SJSA1 (cell line): ENCODE measurements around the gene UBE2G2. TPM values are rescaled to one million over a fixed set of nuclear protein-coding genes. Genes with fewer than 3 reads are reported as not detected.

Experiments used
- DNase-seq, 2 experiments: peaks; one replicate each; pipeline ENCODE4 v3.0.0-alpha.2; 2015 to 2020; ENCODE audit warnings: low spot score in 2 of 2, low read depth in 1 of 2
- H3K27ac ChIP-seq: fragments of 250-450 bp; sonication (Bioruptor Pico); 2 replicates; pipeline ENCODE4 v1.5.1; 2020; ENCODE audit warnings: mild to moderate bottlenecking, moderate library complexity
- H3K27me3 ChIP-seq: fragments of 250-450 bp; sonication (Bioruptor Pico); replicated peaks from 2 replicates; pipeline ENCODE4 v1.5.1; 2020; ENCODE audit warnings: mild to moderate bottlenecking, moderate library complexity
- H3K36me3 ChIP-seq: fragments of 250-450 bp; sonication (Bioruptor Pico); 2 replicates; pipeline ENCODE4 v1.5.1; 2020; ENCODE audit warnings: mild to moderate bottlenecking
- H3K4me1 ChIP-seq: fragments of 250-450 bp; sonication (Bioruptor Pico); replicated peaks from 2 replicates; pipeline ENCODE4 v1.6.1; 2021; ENCODE audit warnings: mild to moderate bottlenecking
- H3K4me3 ChIP-seq: fragments of 250-450 bp; sonication (Bioruptor Pico); 2 replicates; pipeline ENCODE4 v1.5.1; 2020; ENCODE audit warnings: mild to moderate bottlenecking
- H3K9me3 ChIP-seq: fragments of 250-450 bp; sonication (Bioruptor Pico); replicated peaks from 2 replicates; pipeline ENCODE4 v1.5.1; 2020; ENCODE audit warnings: mild to moderate bottlenecking
- total RNA-seq: library from RNA; depleted of rRNA; stranded (reverse); fragments of >200 nt; shearing (Covaris generic); gene quantifications from 2 replicates; pipeline ENCODE4 v1.2.3, GENCODE V29; 2014

UBE2G2 gene
- total RNA-seq, 1 experiment from 2014 or later: 74.7 TPM

GRCh38 chr21:44780137-44780502 is 21.5 kb downstream of the UBE2G2 start:
- Histone ChIP-seq H3K4me3 (no peak overlapping the region), H3K4me1 (no peaks in the 10 kb centered on the region), H3K9me3 (no peaks in the 10 kb centered on the region), H3K27me3 (no peaks in the 10 kb centered on the region), H3K27ac (no peak overlapping the region), H3K36me3 (peaks cover 64% of the 10 kb centered on the region)
- peak in 1 of 2 experiments; percentile 5 for DNase-seq

- Histone ChIP-seq H3K4me3 (no peak overlapping the region), H3K27ac (no peak overlapping the region), H3K36me3 (peaks cover 64% of the 10 kb centered on the region), H3K4me1 (no peaks in the 10 kb centered on the region), H3K9me3 (no peaks in the 10 kb centered on the region), H3K27me3 (no peaks in the 10 kb centered on the region)
- DNase-seq: no peak
These were observed 22.0 kb downstream of the UBE2G2 start for GRCh38 chr21:44779417-44780136.

GRCh38 chr21:44778983-44779382 is 22.6 kb downstream of the UBE2G2 start:
- no peak overlapping the region for H3K27ac ChIP-seq
- H3K27me3 ChIP-seq: no peaks in the 10 kb centered on the region
- no peaks in the 10 kb centered on the region for H3K9me3 ChIP-seq
- peaks cover 70% of the 10 kb centered on the region for H3K36me3 ChIP-seq
- DNase-seq: no peak
- H3K4me1 ChIP-seq: no peaks in the 10 kb centered on the region
- no peak overlapping the region for H3K4me3 ChIP-seq

DNA sequence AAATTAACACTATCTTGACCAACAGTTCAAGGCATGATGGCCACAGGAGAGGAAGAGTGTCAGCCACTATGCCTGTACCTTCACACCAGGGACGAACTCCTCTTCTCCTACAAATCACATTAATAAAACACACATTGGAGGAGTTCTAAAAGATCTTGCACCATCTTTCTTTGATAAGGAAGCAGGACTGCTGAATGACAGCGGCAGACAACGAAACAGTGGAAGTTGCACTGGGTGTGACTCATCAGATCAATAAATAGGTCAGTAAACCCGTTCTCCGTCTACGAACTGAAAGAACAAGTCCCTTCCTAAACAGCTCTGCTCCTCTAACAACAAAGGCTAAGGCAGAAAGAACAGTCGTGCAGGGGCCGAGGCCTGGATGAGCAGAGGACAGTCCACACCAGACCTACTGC is 23.1 kb downstream of the UBE2G2 start:
- H3K27ac ChIP-seq: no peak overlapping the region
- no peak overlapping the region for H3K4me3 ChIP-seq
- DNase-seq: no peak
- H3K36me3 ChIP-seq: peaks cover 72% of the 10 kb centered on the region
- H3K4me1 ChIP-seq: no peaks in the 10 kb centered on the region
- H3K27me3 ChIP-seq: no peaks in the 10 kb centered on the region
- H3K9me3 ChIP-seq: no peaks in the 10 kb centered on the region

DNA sequence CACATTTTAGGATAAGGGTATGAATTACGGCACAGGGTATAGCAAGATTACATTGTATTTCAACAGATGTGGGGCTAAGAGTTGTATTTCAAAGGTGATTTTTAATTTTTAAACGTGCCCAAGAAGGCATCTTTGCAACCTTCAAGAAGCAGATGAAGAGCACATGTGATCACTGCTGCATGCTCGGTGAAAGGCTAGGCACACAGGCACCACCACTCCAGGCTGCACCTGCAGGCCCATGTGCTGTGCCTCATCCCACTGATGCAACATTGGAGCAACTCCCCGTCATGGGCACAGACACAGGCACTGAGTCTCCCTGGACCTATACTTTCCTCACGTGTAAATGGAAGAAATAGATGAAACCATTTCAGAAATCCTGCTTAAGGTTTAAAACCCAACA is 23.5 kb downstream of the UBE2G2 start:
- Histone ChIP-seq H3K36me3 (peaks cover 72% of the 10 kb centered on the region), H3K4me3 (no peak overlapping the region), H3K9me3 (no peaks in the 10 kb centered on the region), H3K27ac (no peak overlapping the region), H3K27me3 (no peaks in the 10 kb centered on the region), H3K4me1 (no peaks in the 10 kb centered on the region)
- peak in 1 of 2 experiments; percentile 30 for DNase-seq

DNA sequence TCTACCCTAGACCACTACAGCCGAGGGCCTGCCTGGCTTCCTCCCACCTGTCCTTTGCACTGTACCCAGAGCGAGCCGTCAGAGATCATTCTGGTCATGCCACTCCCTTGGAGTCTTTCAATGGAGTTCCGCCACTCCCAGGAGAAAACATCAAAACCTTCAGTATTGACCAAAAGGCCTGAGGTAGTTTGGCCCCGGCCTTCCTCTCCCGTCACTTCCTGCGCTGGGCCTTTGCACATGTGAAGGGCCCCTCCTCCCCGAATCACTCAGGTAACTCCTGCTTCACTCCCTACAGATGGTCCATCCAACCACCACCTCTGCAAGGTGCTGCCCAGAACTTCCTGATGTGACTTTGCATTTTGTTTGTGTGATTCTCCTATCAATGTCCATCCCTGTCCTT is 26.6 kb downstream of the UBE2G2 start:
- Histone ChIP-seq H3K27ac (no peak overlapping the region), H3K4me3 (no peak overlapping the region), H3K9me3 (no peaks in the 10 kb centered on the region), H3K4me1 (no peaks in the 10 kb centered on the region), H3K27me3 (no peaks in the 10 kb centered on the region), H3K36me3 (peaks cover 81% of the 10 kb centered on the region)
- peak in 1 of 2 experiments; percentile 33 for DNase-seq

DNA sequence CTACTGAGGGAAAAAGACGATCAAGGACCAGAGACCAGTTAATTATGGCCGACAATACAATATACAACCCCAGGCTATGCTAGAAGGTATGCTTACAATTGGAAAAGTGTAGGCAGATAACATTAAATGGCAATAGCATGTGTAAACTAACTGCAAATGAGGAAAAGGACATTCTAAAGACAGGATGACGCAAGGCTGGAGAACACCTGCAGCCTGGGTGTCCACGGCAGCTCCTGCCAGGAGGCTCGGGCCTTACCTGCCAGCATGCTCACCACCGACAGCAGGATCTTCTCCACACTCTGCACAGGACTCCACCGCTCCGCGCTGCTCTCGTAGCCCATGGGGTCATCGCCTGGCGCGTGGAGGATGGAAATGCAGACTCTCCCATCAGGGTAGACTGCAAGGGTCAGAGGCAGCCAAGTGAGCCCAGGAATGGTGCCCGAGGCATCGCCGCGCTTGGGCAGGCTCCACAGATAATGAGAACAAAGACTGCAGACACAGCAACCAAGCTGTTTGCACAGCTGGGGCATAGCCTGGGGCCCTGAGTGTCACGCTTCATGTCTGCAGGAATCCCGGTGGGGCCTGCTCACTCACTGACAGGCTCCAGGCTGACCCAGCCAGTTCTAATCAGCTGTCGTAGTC is 28.2 kb downstream of the UBE2G2 start:
- peaks cover 80% of the 10 kb centered on the region for H3K36me3 ChIP-seq
- H3K27ac ChIP-seq: no peak overlapping the region
- no peaks in the 10 kb centered on the region for H3K4me1 ChIP-seq
- no peak overlapping the region for H3K4me3 ChIP-seq
- H3K9me3 ChIP-seq: no peaks in the 10 kb centered on the region
- no peaks in the 10 kb centered on the region for H3K27me3 ChIP-seq
- peak in 1 of 2 experiments; percentile 33 for DNase-seq

GRCh38 chr21:44771896-44772525 is 29.6 kb downstream of the UBE2G2 start:
- H3K9me3 ChIP-seq: no peaks in the 10 kb centered on the region
- no peak overlapping the region for H3K4me3 ChIP-seq
- H3K4me1 ChIP-seq: no peaks in the 10 kb centered on the region
- H3K27ac ChIP-seq: no peak overlapping the region
- DNase-seq: peak in 1 of 2 experiments; percentile 38
- no peaks in the 10 kb centered on the region for H3K27me3 ChIP-seq
- peaks cover 70% of the 10 kb centered on the region for H3K36me3 ChIP-seq

DNA sequence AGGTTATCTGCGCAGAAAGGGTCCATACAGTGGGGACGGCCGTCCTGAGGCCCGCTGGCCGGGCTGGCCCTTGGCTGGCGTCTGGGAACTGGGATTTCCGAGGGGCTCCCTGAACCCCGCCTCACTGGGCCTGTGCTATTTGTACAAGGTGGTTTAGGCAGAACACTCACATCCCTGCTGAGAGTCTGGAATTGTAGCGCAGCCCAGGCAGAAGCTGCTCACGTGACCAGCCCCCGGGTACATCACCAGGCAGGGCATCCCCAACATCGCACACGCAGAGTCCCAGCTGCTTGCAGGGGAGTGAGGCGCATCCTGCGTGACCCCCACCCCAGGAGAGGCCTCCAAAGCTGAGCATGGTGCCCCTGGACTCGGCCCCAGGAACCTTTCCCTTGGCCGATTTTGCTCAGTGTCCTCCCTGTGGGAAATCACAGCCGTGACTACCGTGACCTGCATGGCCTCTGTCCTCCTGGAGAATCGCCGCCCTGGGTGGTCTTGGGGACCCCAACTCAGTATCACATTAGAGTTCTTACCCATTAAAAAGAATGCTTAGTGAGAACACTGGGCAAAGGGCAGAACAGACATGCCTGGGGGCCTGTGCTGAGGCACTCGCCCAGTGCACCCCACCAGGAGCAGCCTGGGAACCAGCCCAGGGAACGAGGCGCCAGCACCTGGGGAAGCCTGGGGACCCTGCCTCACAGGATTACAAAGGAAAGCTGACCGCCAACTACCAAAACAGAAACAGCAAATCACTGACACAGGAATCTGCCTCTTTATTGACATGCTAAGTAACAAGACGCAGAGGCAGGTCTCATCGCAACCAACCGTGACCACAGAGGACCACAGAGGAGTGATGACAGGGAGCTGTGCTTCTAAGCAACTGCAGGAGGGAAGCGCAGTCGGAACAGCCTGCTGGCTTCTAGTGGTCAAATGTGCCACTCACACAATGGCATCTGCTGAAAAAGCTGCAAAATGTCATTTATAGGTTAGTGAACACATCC is 33.5 kb downstream of the UBE2G2 start:
- no peaks in the 10 kb centered on the region for H3K9me3 ChIP-seq
- peaks cover 20% of the 10 kb centered on the region for H3K4me1 ChIP-seq
- H3K36me3 ChIP-seq: peaks cover 33% of the 10 kb centered on the region
- no peaks in the 10 kb centered on the region for H3K27me3 ChIP-seq
- H3K4me3 ChIP-seq: no peak overlapping the region
- H3K27ac ChIP-seq: no peak overlapping the region
- peak in 1 of 2 experiments; percentile 37 for DNase-seq

DNA sequence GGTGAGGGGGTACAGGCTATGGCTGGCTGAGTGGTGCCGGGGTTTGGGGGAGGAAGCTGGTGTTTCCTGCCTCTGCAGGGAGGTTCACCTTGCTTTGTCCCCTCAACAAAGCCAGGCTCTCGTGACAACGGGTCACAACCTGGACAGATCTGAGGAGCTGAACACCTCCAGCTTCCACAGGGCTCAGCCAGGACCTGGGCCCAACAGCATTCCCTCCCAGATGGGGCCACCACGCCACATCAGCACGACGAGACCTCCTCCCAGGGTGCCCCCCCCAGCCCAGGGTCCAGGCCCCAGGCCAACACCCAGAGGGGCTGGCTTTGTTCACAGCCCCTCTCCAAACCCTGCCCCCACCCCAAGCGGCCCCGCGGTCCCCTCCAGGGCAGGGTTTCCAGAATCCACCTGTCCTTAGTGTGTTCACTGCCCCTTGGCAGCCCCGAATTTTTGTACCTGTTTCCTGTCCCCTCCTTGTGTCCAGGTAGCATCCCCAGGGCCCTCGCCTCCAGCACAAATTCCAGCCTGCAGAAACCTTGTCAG is 34.7 kb downstream of the UBE2G2 start:
- no peak overlapping the region for H3K4me3 ChIP-seq
- H3K27ac ChIP-seq: no peak overlapping the region
- DNase-seq: peak in 1 of 2 experiments; percentile 44
- H3K36me3 ChIP-seq: peaks cover 21% of the 10 kb centered on the region
- peaks cover 20% of the 10 kb centered on the region for H3K4me1 ChIP-seq
- no peaks in the 10 kb centered on the region for H3K27me3 ChIP-seq
- H3K9me3 ChIP-seq: no peaks in the 10 kb centered on the region

GRCh38 chr21:44766014-44766817 is 35.4 kb downstream of the UBE2G2 start:
- Histone ChIP-seq H3K4me3 (no peak overlapping the region), H3K27ac (no peak overlapping the region), H3K9me3 (no peaks in the 10 kb centered on the region), H3K4me1 (peaks cover 20% of the 10 kb centered on the region), H3K27me3 (no peaks in the 10 kb centered on the region), H3K36me3 (peaks cover 16% of the 10 kb centered on the region; the same call in 1 of the 2 replicates)
- peak in 1 of 2 experiments; percentile 40 for DNase-seq

GRCh38 chr21:44765231-44766013 is 36.2 kb downstream of the UBE2G2 start:
- H3K4me3 ChIP-seq: no peak overlapping the region
- H3K27ac ChIP-seq: no peak overlapping the region
- H3K27me3 ChIP-seq: no peaks in the 10 kb centered on the region
- H3K4me1 ChIP-seq: peaks cover 20% of the 10 kb centered on the region
- no peaks in the 10 kb centered on the region for H3K9me3 ChIP-seq
- H3K36me3 ChIP-seq: peaks cover 10% of the 10 kb centered on the region; the same call in 1 of the 2 replicates
- peak in 1 of 2 experiments; percentile 49 for DNase-seq
